GM21381 (cell line): ENCODE data around the gene CAMSAP3.

Source experiments
- ATAC-seq: cut with Tn5 transposase; IDR thresholded peaks from one replicate; pipeline ENCODE4 v1.9.1; 2021; ENCODE audit warnings: mild to moderate bottlenecking, moderate library complexity; ENCODE audit not compliant: unreplicated experiment

The CAMSAP3 gene

DNA sequence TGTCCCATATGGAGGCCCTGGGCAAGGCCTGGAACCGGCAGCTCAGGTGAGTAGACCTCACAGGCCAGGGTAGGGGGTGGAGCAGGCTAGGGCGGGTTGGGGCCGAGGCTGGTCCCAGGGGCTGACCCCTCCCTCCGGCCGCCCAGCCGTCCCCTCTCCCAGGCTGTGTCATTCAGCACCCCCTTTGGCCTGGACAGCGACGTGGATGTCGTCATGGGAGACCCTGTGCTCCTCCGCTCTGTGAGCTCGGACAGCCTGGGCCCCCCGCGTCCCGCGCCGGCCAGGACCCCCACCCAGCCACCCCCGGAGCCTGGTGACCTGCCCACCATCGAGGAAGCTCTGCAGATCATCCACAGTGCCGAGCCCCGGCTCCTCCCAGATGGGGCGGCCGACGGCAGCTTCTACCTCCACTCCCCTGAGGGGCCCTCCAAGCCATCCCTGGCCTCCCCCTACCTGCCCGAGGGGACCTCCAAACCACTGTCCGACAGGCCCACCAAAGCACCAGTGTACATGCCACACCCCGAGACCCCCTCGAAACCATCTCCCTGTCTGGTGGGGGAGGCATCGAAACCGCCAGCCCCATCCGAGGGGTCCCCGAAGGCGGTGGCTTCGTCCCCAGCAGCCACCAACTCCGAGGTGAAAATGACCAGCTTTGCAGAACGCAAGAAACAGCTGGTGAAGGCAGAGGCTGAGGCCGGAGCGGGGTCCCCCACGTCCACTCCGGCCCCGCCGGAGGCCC lies 16.0 kb downstream of the CAMSAP3 start:
- no peak for ATAC-seq

DNA sequence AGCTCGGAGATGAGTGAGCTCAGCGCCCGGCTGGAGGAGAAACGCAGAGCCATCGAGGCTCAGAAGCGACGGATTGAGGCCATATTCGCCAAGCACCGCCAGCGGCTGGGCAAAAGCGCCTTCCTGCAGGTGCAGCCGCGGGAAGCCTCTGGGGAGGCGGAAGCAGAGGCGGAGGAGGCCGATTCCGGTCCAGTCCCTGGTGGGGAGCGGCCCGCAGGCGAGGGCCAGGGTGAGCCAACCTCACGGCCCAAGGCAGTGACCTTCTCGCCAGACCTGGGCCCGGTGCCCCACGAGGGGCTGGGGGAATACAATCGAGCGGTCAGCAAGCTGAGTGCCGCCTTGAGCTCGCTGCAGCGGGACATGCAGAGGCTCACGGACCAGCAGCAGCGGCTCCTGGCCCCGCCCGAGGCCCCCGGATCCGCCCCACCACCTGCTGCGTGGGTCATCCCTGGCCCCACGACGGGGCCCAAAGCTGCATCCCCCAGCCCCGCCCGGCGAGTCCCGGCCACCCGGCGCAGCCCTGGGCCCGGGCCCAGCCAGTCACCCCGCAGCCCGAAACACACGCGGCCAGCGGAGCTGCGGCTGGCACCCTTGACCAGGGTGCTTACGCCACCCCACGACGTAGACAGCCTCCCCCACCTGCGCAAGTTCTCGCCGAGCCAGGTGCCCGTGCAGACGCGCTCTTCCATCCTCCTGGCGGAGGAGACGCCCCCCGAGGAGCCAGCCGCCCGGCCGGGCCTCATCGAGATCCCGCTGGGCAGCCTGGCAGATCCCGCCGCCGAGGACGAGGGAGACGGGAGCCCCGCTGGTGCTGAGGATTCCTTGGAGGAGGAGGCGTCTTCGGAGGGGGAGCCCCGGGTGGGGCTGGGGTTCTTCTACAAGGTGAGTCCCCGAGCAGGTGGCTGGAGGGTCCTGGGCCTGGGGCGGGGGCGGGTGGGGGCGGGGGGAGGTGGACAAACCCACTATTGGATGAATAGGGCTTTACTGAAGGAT lies 16.9 kb downstream of the CAMSAP3 start:
- ATAC-seq, result no peak

DNA sequence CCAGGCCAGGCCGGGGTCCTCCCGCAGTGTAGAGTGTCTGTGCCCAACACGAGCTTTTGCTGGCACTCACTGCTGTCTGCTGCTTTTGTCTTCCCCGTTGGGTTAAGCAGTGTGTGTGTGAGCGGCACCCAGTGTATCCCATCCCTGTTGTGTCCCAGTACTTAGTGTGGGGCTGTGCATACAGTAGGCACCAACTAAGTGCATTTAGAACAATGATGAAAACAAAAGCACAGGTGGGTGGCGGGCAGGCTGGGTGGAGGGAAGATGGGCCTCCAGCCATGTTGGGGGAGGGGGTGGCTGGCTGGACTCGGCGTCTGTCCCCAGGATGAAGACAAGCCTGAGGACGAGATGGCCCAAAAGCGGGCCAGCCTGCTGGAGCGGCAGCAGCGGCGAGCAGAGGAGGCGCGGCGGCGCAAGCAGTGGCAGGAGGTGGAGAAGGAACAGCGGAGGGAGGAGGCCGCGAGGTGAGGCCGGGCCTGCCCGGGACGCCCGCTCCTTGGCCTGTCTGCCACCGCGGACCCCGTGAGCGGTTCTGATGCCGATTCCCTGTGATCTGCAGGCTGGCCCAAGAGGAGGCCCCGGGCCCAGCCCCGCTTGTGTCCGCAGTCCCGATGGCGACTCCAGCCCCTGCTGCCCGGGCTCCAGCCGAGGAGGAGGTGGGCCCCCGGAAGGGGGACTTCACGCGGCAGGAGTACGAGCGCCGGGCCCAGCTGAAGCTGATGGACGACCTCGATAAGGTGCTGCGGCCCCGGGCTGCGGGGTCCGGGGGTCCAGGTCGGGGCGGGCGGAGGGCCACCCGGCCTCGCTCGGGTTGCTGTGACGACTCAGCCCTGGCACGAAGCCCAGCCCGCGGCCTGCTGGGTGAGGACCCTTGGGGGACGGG lies 19.4 kb downstream of the CAMSAP3 start:
- no peak for ATAC-seq

DNA sequence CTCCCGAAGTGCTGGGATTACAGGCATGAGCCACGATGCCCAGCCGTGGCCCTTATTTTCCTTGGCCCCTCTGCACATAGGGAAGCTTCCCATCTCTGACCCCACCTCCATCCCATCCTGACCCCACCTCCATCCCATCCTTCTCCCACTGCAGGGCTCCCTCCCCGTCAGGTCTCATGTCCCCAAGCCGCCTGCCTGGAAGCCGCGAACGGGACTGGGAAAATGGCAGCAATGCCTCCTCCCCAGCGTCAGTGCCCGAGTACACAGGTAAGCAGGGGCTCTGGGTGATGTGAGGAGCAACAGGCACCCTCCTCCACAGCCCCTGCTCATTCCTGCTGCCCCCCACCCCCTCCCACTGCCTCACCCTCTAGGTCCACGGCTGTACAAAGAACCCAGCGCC lies 21.5 kb downstream of the CAMSAP3 start:
- ATAC-seq, result no peak

DNA sequence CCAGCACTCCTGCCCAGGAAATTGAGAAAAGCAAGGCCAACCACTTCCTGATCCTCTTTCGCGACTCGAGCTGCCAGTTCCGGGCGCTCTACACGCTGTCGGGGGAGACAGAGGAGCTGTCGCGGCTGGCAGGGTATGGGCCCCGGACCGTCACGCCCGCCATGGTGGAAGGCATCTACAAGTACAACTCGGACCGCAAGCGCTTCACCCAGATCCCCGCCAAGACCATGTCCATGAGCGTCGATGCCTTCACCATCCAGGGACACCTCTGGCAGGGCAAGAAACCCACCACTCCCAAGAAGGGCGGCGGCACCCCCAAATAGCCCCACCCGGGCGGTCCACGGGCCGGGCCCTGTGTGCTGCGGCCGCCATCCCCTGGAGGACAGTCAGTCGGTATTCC lies 22.1 kb downstream of the CAMSAP3 start:
- ATAC-seq, result no peak

DNA sequence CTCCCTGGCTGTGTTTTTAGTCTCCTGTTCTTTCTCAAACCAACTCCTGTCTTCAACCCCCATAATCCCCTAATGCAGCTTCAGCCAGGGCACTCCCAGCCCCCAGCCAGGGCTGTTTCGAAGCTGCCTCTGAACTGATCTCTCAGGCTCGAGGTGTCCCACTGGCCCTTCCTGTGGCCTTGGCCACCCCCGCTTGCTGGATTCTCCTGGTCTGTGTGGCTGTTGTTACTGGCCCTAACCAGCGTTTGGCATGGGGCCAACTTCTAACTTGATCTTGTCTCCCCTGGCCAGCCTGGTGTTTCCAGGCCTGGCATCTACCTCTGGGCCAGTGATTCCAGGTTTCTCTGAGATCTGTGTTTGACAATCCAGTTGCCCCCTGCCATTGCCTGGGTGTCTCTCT lies 22.7 kb downstream of the CAMSAP3 start:
- ATAC-seq, result no peak

DNA sequence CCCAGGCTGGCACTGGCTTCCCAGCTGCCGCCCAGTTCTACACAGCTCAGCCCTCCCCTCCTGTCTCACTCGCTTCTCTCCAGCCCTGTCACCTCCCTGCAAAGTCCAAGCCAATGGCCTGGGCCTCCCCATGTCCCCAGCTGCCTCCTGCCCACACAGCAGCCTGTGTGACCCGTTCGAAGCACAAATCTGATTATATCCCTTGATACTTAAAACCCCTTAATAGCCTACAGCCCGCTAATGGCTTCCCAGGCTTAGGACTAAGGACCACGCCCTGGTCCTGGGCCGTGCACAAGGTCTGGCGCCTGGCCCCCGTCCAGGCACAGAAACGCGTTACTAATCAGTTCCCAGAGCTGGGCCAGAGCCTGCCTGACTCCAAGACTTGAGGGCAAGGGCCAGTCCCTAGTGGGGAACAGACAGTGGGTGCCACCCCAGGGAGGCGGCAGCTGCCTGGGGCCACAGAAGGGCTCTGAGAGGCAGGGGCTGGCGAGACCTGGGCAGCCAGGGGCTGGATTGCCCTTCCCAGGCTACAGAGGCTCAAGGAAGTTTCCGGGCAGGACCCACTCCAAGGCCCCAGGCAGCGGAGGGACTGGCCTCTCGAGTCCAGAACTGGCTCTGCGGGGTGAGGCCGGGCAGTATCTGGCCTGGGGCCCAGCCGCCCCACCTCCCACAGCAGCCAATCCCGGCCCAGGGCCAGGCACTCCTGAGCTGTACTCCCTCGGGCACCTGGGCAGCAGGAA lies 23.3 kb downstream of the CAMSAP3 start:
- ATAC-seq, result no peak

DNA sequence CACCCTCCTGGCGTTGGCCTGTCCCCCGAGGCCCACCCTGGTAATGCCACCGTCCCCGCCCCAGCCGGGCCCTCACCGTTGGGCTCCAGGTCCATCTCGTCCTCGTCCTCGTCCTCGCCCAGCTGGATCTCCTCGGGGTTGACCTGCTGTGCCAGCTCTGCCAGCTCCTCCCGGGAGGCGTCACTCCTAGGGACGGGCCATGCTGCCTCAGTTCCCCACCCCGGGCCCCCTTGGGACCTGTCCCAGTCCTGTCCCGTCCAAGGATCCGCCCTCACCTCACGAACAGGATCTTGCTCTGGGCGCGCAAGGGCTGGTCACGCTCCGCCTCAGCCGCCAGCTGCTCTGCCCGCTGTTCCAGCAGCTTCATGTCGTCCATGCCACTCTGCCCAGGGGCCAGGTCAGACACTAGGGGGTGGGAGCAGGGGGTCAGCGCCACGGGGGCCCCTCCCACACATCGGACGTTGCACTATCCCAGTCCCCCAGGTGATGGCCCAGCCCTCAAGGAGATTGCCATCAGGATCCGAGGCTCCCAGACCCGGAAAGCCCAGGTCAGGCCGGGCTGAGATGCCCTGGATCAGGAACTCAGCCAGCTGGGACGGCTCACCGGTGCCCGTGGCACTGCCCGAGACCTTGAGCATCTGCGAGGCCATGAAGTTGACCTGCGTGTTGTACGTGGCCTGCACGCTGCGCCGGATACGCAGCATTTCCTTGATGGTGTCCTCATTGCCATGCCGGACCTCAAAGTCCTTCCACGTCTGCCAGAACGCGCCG lies 24.2 kb downstream of the CAMSAP3 start:
- ATAC-seq, result no peak

DNA sequence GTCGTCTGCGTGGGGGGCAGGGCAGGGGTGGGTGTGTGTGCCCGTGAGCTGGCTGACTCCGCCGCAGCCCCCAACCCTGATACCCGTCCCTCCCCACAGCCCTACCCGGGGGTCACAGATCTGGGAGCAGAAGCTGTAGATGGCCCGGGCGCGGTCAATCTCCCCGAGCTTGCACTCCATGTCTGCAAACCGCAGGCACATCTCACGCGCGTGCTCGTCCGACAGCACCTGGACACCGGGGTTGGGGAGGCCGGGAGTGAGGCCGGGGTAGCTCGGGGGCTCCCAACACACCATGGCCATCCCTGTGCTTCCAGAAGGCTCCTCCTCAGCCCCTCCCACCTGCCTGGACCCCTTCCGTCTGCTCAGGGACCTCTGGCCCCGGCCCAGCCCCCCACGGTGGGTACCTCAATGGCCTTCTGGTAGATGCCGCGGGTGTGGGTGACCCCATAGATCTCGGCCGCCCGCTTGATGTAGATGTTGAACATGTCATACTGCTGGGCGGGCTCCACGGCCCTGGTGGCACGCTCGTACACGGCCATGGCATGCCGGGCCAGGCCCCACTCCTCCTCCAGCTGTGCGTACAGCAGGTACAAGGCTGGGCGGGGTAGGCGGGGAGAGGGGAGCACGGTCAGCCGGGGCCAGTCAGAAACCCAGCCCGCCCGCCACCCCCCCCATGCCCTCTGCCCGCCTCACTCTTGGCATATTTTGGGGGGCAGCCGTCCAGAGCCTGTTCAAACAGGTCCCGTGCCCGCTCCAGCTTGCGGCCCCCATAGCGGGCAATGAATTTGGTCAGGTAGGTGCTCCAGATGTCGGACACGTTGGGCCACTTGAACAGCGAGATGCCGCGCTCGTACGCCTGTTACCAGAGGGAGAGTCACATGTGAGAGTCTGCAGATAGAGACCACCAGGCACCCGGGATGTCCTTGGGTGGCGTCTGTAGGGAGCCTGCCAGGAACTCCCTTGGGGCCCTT lies 25.1 kb downstream of the CAMSAP3 start:
- ATAC-seq, result no peak

DNA sequence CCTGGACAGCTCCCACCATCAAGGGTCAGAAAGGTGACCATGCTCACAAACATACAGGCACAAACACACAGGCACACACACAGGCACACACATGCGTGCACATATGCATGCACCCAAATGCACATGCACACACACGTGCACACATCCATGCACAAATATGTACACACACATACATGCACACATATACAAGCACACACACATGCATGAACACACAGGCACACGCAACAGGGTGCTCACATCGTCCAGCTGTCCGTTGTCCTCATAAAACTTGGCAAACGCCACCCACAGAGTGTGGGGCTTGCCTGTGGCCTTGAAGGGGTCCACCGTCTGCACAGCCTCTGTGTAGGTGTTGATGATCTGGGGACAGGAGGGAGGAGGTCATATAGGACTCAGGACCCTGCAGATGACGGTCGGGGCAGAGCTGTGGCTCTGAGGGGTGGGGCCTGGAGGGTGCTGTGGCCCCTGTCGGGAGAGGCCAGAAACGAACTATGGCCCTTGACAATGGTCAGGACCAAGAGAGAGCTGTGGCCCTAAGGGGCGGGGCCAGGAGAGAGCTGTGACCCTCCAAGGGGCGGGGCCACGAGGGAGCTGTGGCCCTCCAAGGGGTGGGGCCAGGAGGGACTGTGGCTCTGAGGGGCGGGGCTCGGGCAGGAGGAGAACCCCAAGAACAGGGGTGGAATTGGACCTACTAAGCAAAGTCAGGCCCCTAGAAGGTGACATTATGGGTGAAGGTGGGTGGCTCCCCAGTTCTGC lies 27.4 kb downstream of the CAMSAP3 start:
- no peak for ATAC-seq

DNA sequence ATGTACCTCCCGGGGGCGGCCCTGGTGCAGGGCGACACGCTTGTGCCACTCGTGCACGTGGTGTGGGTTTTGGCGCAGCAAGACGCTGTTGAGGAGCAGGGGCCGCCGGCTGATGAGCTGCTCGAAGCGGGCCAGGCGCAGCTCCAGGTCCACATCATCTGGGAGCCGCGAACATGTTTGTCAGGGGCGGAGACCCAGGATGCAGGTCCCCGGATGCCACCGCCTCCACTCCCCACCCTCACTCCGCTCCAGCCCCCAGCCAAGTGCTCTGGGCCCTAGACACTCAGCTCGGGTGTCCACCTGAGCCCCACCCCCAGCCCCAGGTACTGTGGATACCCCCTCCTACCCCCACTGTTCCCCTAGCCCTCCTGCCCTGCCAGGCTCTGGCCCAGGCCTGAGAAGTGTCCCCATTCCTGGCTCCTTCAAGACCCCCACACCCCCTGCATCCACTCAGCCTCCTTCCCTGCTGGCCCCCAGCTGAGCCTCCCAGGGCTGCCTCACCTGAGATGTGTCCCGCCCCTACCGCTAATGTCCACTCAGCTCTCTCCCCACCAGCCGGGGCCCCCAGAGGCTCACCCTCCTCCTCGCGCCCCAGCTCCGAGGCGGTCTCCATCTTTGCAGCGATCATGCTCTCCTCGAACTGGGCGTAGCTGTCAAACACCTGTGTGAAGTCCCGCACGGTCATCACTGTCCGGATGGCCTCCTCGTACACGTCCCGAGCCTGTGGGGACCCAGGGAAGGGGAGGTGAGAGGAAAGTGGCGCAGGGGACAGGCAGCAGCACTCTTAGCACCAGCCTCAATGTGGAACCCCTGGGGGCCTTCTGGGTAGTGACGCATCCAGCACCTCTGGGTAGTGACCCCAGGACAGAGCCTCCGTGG lies 28.3 kb downstream of the CAMSAP3 start:
- ATAC-seq, result no peak

DNA sequence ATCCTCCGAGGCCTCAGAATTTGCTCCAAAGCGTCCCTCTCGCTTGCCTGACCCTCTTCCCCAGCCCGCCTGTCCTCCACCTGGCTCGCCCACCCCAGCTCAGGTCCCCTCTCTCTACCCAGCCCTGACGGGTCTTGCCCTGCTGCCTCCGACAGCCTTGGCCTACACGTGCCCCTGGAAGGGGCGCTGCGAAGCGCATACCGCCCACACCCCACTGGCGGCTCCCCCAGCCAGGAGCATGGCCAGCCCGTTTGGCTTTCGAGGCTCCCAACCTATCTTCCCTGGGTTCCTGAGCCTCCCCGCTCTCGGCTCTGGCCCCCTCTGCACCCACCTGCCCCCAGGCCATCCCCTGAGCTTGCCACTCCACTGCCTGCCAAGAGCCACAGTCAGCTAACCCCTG lies 29.1 kb downstream of the CAMSAP3 start:
- ATAC-seq, result no peak

DNA sequence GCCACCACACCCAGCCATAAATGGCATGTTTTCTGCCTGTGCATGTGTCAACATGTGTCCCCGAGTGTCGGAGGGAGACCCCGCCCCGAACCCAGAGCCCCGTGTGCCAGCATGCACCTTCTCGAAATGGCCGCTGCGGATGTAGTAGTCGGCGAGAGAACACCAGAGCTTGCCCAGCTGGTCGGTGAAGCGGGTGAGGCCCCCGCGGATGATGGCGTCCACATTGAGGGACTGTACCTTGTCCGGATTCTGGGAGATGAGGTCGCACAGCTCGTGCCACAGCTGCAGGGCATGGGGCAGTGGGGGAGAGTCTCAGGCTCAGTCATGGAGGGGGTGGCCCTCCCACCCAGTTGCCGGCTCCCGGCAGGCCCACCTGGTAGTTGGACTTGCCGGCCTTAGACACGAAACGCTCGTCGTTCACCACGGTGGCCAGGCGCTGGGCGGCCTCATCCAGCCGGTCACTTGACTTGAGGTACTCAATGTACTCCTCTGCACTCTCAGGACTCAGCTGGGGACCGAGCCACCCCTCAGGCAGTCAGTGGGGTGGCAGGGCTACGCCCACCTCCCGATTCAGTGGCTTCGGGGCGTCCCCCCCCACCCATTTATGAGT lies 30.2 kb downstream of the CAMSAP3 start:
- no peak for ATAC-seq

DNA sequence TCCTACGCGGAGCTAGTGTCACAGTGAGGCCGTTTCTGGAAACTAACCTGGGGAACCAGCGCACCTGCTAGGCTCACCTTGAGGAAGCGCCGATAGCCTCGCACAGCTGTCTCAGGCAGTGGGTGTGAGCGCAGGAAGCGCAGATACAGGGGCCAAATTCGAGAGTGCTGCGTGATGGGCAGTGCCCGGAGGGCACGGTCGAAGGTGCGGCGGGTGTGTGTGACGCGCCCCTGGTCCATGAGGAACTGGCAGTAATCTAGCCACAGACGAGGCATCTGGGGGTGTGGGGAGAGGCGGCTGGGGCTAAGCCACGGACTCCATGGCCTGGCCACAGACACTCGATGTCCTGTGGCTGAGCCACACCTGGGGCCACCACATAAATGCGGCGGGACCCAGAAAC lies 31.5 kb downstream of the CAMSAP3 start:
- ATAC-seq, result no peak

DNA sequence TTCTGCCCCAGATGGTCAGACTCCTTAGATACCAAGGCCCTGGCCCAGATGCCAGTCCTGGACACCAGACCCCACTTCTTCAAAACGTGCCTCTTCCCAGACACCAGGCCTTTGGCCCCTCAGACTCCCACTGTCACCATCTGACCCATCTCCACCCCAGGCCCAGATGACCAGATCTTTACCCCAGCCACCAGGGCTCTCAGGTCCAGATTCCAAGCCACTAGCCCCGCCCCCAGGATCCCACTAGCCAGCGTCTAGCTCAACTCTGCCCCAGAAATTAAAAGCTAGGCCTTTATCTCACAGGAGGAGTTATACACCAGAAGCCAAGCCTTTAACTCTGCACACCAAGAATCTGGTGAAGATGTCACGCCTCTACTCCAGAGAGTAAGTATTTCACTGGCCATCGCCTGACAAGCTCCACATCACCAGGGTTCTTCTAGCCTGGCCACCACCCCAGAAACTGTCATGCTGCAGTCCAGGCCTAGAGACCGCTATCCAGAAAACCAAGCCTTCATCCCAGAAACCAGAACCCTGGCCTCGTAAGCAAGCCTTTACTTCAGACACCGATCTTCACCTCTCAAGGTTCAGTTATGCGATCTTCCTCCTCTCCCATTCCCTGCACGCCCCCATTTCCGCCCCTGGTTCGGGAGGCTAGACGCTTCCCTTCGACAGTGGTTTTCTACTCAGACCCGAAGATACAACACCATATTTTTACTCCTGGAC lies 33.1 kb downstream of the CAMSAP3 start:
- no peak for ATAC-seq
